H1 (cell line): ENCODE results near the gene CACNG6. TPM values are rescaled to one million over a fixed set of nuclear protein-coding genes. Genes with fewer than 3 reads are reported as not detected.

Experiments
- CTCF ChIA-PET: fragments of 300-600 bp; sonication (Branson Sonifier 250); formaldehyde crosslinking; loops from one replicate; lab custom pipeline; 2021; ENCODE audit not compliant: partially characterized antibody; lab: Charles Lee
- POLR2A ChIA-PET: fragments of 300-600 bp; sonication (Branson Sonifier 250); formaldehyde crosslinking; loops from one replicate; lab custom pipeline; 2021; ENCODE audit warnings: inconsistent platforms; ENCODE audit not compliant: partially characterized antibody; lab: Charles Lee
- DNase-seq, 2 experiments: peaks; one replicate each; pipeline versions ENCODE4 v3.0.0 to v3.0.0-alpha.2; 2010 to 2022; ENCODE audit warnings: low spot score in 2 of 2, low read depth in 1 of 2, mixed read lengths in 1 of 2
- FAIRE-seq: peaks from 2 replicates; lab custom pipeline; 2011; peaks lifted over from hg19 to GRCh38; lab: Jason Lieb, UNC
- H2AFZ ChIP-seq: 2 replicates; pipeline ENCODE4 v1.8.1; 2012; ENCODE audit warnings: low read length, inconsistent platforms
- H2AK5ac ChIP-seq: 2 replicates; pipeline ENCODE4 v1.6.1; 2013; ENCODE audit warnings: low read depth, low read length
- H2BK120ac ChIP-seq: replicated peaks from 2 replicates; pipeline ENCODE3; 2013; ENCODE audit warnings: low read depth, low read length, inconsistent platforms
- H2BK12ac ChIP-seq: 2 replicates; pipeline ENCODE4 v1.6.1; 2013; ENCODE audit warnings: low read depth, low read length
- H2BK15ac ChIP-seq: 2 replicates; pipeline ENCODE4 v1.6.1; 2013; ENCODE audit warnings: low read length
- H2BK20ac ChIP-seq: 2 replicates; pipeline ENCODE4 v1.6.1; 2013; ENCODE audit warnings: low read length
- H2BK5ac ChIP-seq: 2 replicates; pipeline ENCODE4 v1.6.1; 2013; ENCODE audit warnings: low read depth, low read length
- H3K14ac ChIP-seq: 2 replicates; pipeline ENCODE4 v1.6.1; 2013; ENCODE audit warnings: inconsistent platforms; ENCODE audit not compliant: insufficient read length
- H3K18ac ChIP-seq: 2 replicates; pipeline ENCODE4 v1.6.1; 2013; ENCODE audit warnings: low read length; ENCODE audit errors: extremely low read depth
- H3K23ac ChIP-seq: 2 replicates; pipeline ENCODE4 v1.6.1; 2013; ENCODE audit warnings: inconsistent platforms; ENCODE audit not compliant: insufficient read length
- H3K23me2 ChIP-seq: 2 replicates; pipeline ENCODE4 v1.6.1; 2013; ENCODE audit warnings: low read depth, low read length
- H3K27ac ChIP-seq: 2 replicates; pipeline ENCODE4 v1.6.1; 2011; ENCODE audit warnings: low read depth, low read length, inconsistent platforms
- H3K27me3 ChIP-seq, 4 experiments: replicated peaks in 1 of 4; 1 replicate in 1 of 4; 2 replicates in 3 of 4; pipeline versions ENCODE4 v1.6.1 to v1.8.1; 2011 to 2013; ENCODE audit warnings: low read length in 3 of 4, mild to moderate bottlenecking in 3 of 4, inconsistent platforms in 2 of 4, mixed read lengths in 2 of 4, moderate library complexity in 1 of 4; ENCODE audit not compliant: control insufficient read depth in 3 of 4, insufficient read depth in 3 of 4; ENCODE audit errors: extremely low read depth in 1 of 4
- H3K36me3 ChIP-seq, 4 experiments: 2 replicates each; pipeline versions ENCODE4 v1.6.1 to v1.8.1; 2011 to 2013; ENCODE audit warnings: mild to moderate bottlenecking in 4 of 4, low read length in 3 of 4, moderate library complexity in 2 of 4, control low read depth in 1 of 4, inconsistent platforms in 1 of 4; ENCODE audit not compliant: insufficient read depth in 4 of 4, control insufficient read depth in 2 of 4
- H3K4ac ChIP-seq: replicated peaks from 2 replicates; pipeline ENCODE3; 2013; ENCODE audit warnings: low read length, low read depth, mixed read lengths, inconsistent platforms; ENCODE audit not compliant: insufficient read length
- H3K4me1 ChIP-seq, 4 experiments: replicated peaks in 1 of 4; 1 replicate in 1 of 4; 2 replicates in 3 of 4; pipeline versions ENCODE4 v1.6.1 to v1.8.1; 2011 to 2013; ENCODE audit warnings: low read length in 3 of 4, inconsistent platforms in 2 of 4, mixed read lengths in 1 of 4; ENCODE audit not compliant: insufficient read depth in 4 of 4, control insufficient read depth in 3 of 4
- H3K4me2 ChIP-seq, 2 experiments: 2 replicates each; pipeline versions ENCODE4 v1.6.1 to v1.8.1; 2011 to 2013; ENCODE audit warnings: low read depth in 2 of 2, low read length in 2 of 2, control low read depth in 1 of 2, inconsistent platforms in 1 of 2, mild to moderate bottlenecking in 1 of 2; ENCODE audit not compliant: insufficient read depth in 1 of 2
- H3K4me3 ChIP-seq, 4 experiments: fragments of 200-600, 300-600 bp in 1 of 4; sonication (generic), shearing (Covaris generic), sonication (Bioruptor Twin) in 1 of 4; 2 replicates each; pipeline versions ENCODE4 v1.5.1 to v1.8.1; 2011 to 2016; ENCODE audit warnings: low read length in 4 of 4, low read depth in 3 of 4, control low read depth in 2 of 4, inconsistent platforms in 2 of 4, mild to moderate bottlenecking in 2 of 4, mixed read lengths in 1 of 4, moderate library complexity in 1 of 4; ENCODE audit not compliant: insufficient read depth in 2 of 4; ENCODE audit errors: extremely low read depth in 1 of 4
- H3K56ac ChIP-seq: replicated peaks from 2 replicates; pipeline ENCODE3; 2013; ENCODE audit warnings: low read depth, mild to moderate bottlenecking, mixed read lengths, low read length, inconsistent platforms; ENCODE audit not compliant: insufficient read length
- H3K79me1 ChIP-seq: 2 replicates; pipeline ENCODE4 v1.6.1; 2013; ENCODE audit warnings: low read depth, low read length, control low read depth
- H3K79me2 ChIP-seq, 2 experiments: 2 replicates each; pipeline versions ENCODE4 v1.6.1 to v1.8.1; 2012 to 2013; ENCODE audit warnings: low read length in 2 of 2, mild to moderate bottlenecking in 2 of 2, inconsistent platforms in 1 of 2; ENCODE audit not compliant: insufficient read depth in 2 of 2, control insufficient read depth in 1 of 2
- H3K9ac ChIP-seq, 4 experiments: replicated peaks in 1 of 4; 1 replicate in 1 of 4; 2 replicates in 3 of 4; pipeline versions ENCODE4 v1.6.1 to v1.8.1; 2011 to 2013; ENCODE audit warnings: low read depth in 3 of 4, low read length in 3 of 4, control low read depth in 2 of 4, mild to moderate bottlenecking in 2 of 4, moderate library complexity in 2 of 4, inconsistent platforms in 1 of 4; ENCODE audit errors: extremely low read depth in 1 of 4
- H3K9me3 ChIP-seq, 2 experiments: 2 replicates each; pipeline versions ENCODE4 v1.6.1 to v1.8.1; 2012 to 2013; ENCODE audit warnings: mild to moderate bottlenecking in 2 of 2, moderate library complexity in 2 of 2, control low read depth in 1 of 2, inconsistent platforms in 1 of 2, low read depth in 1 of 2, low read length in 1 of 2, mixed read lengths in 1 of 2; ENCODE audit not compliant: insufficient read depth in 2 of 2
- H4K20me1 ChIP-seq, 2 experiments: replicated peaks in 1 of 2; 2 replicates each; pipeline versions ENCODE3 to v1.8.1; 2011 to 2013; ENCODE audit warnings: inconsistent platforms in 2 of 2, low read length in 2 of 2, mild to moderate bottlenecking in 1 of 2; ENCODE audit not compliant: insufficient read depth in 2 of 2, control insufficient read depth in 1 of 2
- H4K5ac ChIP-seq: 2 replicates; pipeline ENCODE4 v1.6.1; 2013; ENCODE audit warnings: low read length, low read depth, mixed read lengths, inconsistent platforms; ENCODE audit not compliant: insufficient read length
- H4K8ac ChIP-seq: 2 replicates; pipeline ENCODE4 v1.8.0; 2013; ENCODE audit warnings: mild to moderate bottlenecking, moderate library complexity, low read length, inconsistent platforms; ENCODE audit not compliant: insufficient read depth; ENCODE audit errors: extremely low read depth
- H4K91ac ChIP-seq: replicated peaks from 2 replicates; pipeline ENCODE3; 2013; ENCODE audit warnings: low read length, mixed read lengths, inconsistent platforms; ENCODE audit not compliant: insufficient read length
- ATF2 ChIP-seq: IDR thresholded peaks from 2 replicates; pipeline ENCODE4 v1.6.1; 2012; ENCODE audit warnings: low read length, inconsistent platforms
- BACH1 ChIP-seq: IDR thresholded peaks from 2 replicates; pipeline ENCODE4 v1.6.1; 2012; ENCODE audit warnings: low read length, improper control_type of control experiment
- CEBPB ChIP-seq: IDR thresholded peaks from 2 replicates; pipeline ENCODE4 v1.6.1; 2012; ENCODE audit warnings: low read depth, low read length
- CHD1 ChIP-seq: IDR thresholded peaks from 2 replicates; pipeline ENCODE4 v1.6.1; 2012; ENCODE audit warnings: low read depth, low read length, improper control_type of control experiment
- EP300 ChIP-seq, 2 experiments: IDR thresholded peaks; 1 replicate in 1 of 2; 2 replicates in 1 of 2; pipeline ENCODE4 v1.6.1; 2011 to 2012; ENCODE audit warnings: low read depth in 2 of 2, low read length in 2 of 2, mild to moderate bottlenecking in 2 of 2, borderline replicate concordance in 1 of 2, inconsistent platforms in 1 of 2, moderate library complexity in 1 of 2
- RBBP5 ChIP-seq: IDR thresholded peaks from 2 replicates; pipeline ENCODE4 v1.7.1; 2012; ENCODE audit warnings: low read depth, mild to moderate bottlenecking, inconsistent platforms, low read length, moderate library complexity, borderline replicate concordance
- RFX5 ChIP-seq: IDR thresholded peaks from 2 replicates; pipeline ENCODE4 v1.6.1; 2011; ENCODE audit warnings: low read depth, low read length, improper control_type of control experiment, borderline replicate concordance
- SAP30 ChIP-seq: fragments of 300-600 bp; sonication (generic); IDR thresholded peaks from 2 replicates; pipeline ENCODE4 v1.7.1; 2012; ENCODE audit warnings: low read length, moderate library complexity, mild to moderate bottlenecking, inconsistent platforms; ENCODE audit not compliant: insufficient read depth, insufficient replicate concordance
- WGBS, 2 experiments: shearing (Covaris generic) in 1 of 2; methylation state at CpG; one replicate each; pipeline versions ENCODE4 v1.1.6 to v1.1.7; 2013 to 2015; ENCODE audit warnings: low lambda C conversion rate in 2 of 2, mixed read lengths in 2 of 2, inconsistent platforms in 1 of 2, low coverage in 1 of 2, missing lambda C conversion rate in 1 of 2; ENCODE audit not compliant: insufficient replicate concordance in 2 of 2, insufficient coverage in 1 of 2, insufficient read length in 1 of 2; ENCODE audit errors: extremely low coverage in 1 of 2, missing lambda C conversion rate in 1 of 2; 5-methylcytosine and 5-hydroxymethylcytosine counted together
- polyA plus RNA-seq, 7 experiments: library from polyadenylated mRNA; depleted of rRNA in 3 of 7; stranded (reverse) in 5 of 7; unstranded in 2 of 7; fragments of >200 nt in 5 of 7; fragments of 200-250 nt in 2 of 7; gene quantifications; 1 replicate in 5 of 7; 2 replicates in 1 of 7; 4 replicates in 1 of 7; pipeline versions ENCODE4 v1.2.1 to v1.2.3, GENCODE V29; 2011 to 2013; ENCODE audit warnings: missing spikeins in 2 of 7, mixed read lengths in 2 of 7
- total RNA-seq: library from RNA; stranded (reverse); fragmentation: NEBNext Ultra II Directional; extraction: Animal tissue kit (Norgen Biotek cat#: 25700); gene quantifications from 2 replicates; pipeline ENCODE4 v1.2.1, GENCODE V29; 2021

CACNG6 gene
- total and polyA plus RNA-seq, 2 of the 8 experiments (the other 6 are each of a cell fraction or from before 2014, with no cell fraction given), result 1.2 to 1.6 TPM

GRCh38 chr19:54042989-54043388, 51.6 kb downstream of the CACNG6 start:
- H3K9me3 ChIP-seq, result no peaks in the 10 kb centered on the region
- WGBS, 2 experiments, result 86% methylated on average over 3 of the region's 3 CpGs; no CpG with 5 or more reads in 1 of the 2 experiments
- H3K27ac ChIP-seq, result no peak overlapping the region
- no peak for FAIRE-seq
- DNase-seq, result no peak
- CTCF ChIA-PET, result interaction anchor here (1.2 to 2.4 kb wide), 5 partner anchors 10 to 234 kb away, joined by 3 to 10 read pairs (median 4); no protein-coding TSS in a partner anchor
- no peaks in the 10 kb centered on the region for H3K36me3 ChIP-seq
- H3K79me2 ChIP-seq, result no peaks in the 10 kb centered on the region
- POLR2A ChIA-PET, result interaction anchor here (0.7 to 1.3 kb wide), 5 partner anchors 8 to 72 kb away, joined by 3 to 8 read pairs (median 3); partner anchors contain the start of gene TFPT
- no peak overlapping the region for H3K9ac ChIP-seq
- H4K8ac ChIP-seq, result no peak overlapping the region
- H2BK12ac ChIP-seq, result no peak overlapping the region
- no peaks in the 10 kb centered on the region for H3K79me1 ChIP-seq
- H3K4me1 ChIP-seq, result peaks cover 0 to 3% (median 0%) of the 10 kb centered on the region in 4 experiments; a peak in 2 of 7 replicates
- no peak overlapping the region for H4K91ac ChIP-seq
- H3K23ac ChIP-seq, result no peak overlapping the region
- no peak overlapping the region for H2BK120ac ChIP-seq
- no peak overlapping the region for H2AFZ ChIP-seq
- no peak overlapping the region for H3K18ac ChIP-seq
- H2BK20ac ChIP-seq, result no peak overlapping the region
- H2BK5ac ChIP-seq, result no peak overlapping the region
- no peak overlapping the region for H2AK5ac ChIP-seq
- no peak overlapping the region for H3K56ac ChIP-seq
- no peaks in the 10 kb centered on the region for H3K27me3 ChIP-seq
- TF ChIP-seq CHD1 (no peak), CEBPB (no peak), RBBP5 (no peak), BACH1 (no peak), ATF2 (no peak), EP300 (IDR thresholded peaks at IDR 0.05; ENCODE audit: borderline replicate concordance in 1 of 2, low read depth in 2 of 2, low read length in 2 of 2) (no peak), RFX5 (no peak), SAP30 (no peak)
- TF ChIP-seq, all 59 proteins: peak for 0
- no peak overlapping the region for H4K5ac ChIP-seq
- no peak overlapping the region for H2BK15ac ChIP-seq
- no peak overlapping the region for H3K14ac ChIP-seq
- no peak overlapping the region for H3K4me2 ChIP-seq
- peaks cover 2% of the 10 kb centered on the region; the same call in 1 of the 2 replicates for H3K23me2 ChIP-seq
- H3K4me3 ChIP-seq, result no peak overlapping the region
- no peak overlapping the region for H3K4ac ChIP-seq
- no peaks in the 10 kb centered on the region for H4K20me1 ChIP-seq
